CD4-positive, alpha-beta memory T cell (primary cell): ENCODE measurements around the gene TMEM182. TPM values are rescaled to one million over a fixed set of nuclear protein-coding genes. Genes with fewer than 3 reads are reported as not detected.

Experiments used
- CTCF ChIA-PET: fragments of 350-600 bp; sonication (Branson Sonifier 250); formaldehyde crosslinking; loops from one replicate; lab custom pipeline; 2021; ENCODE audit warnings: inconsistent platforms; ENCODE audit not compliant: partially characterized antibody; lab: Charles Lee
- POLR2A ChIA-PET: fragments of 350-600 bp; sonication (Branson Sonifier 250); formaldehyde crosslinking; loops from one replicate; lab custom pipeline; 2021; ENCODE audit not compliant: partially characterized antibody; lab: Charles Lee
- DNase-seq, 5 donors: peaks; one replicate each; pipeline versions ENCODE4 v3.0.0 to v3.0.0-alpha.2; 2020 to 2022; ENCODE audit warnings: mixed read lengths in 1 of 5
- H3K27ac ChIP-seq: one replicate; pipeline ENCODE4 v1.7.0; 2013; ENCODE audit warnings: low read depth, low read length
- H3K27me3 ChIP-seq: 2 replicates; pipeline ENCODE4 v1.7.0; 2013; ENCODE audit warnings: mild to moderate bottlenecking, low read length, moderate library complexity; ENCODE audit not compliant: insufficient read depth
- H3K36me3 ChIP-seq: 2 replicates; pipeline ENCODE4 v1.7.0; 2013; ENCODE audit warnings: mild to moderate bottlenecking, low read length, moderate library complexity; ENCODE audit not compliant: insufficient read depth
- H3K4me1 ChIP-seq: 2 replicates; pipeline ENCODE4 v1.7.0; 2013; ENCODE audit warnings: mild to moderate bottlenecking, low read length, moderate library complexity; ENCODE audit not compliant: insufficient read depth
- H3K4me3 ChIP-seq, 2 donors: one replicate each; pipeline ENCODE4 v1.7.0; 2013; ENCODE audit warnings: low read length in 2 of 2, mild to moderate bottlenecking in 1 of 2
- H3K9me3 ChIP-seq, 2 donors: one replicate each; pipeline ENCODE4 v1.7.0; 2013; ENCODE audit warnings: low read length in 2 of 2, control low read depth in 1 of 2; ENCODE audit not compliant: control insufficient read depth in 1 of 2
- H3K27ac Mint-ChIP-seq, 7 donors: one replicate each; pipeline ENCODE4 v1.8.0; 2020 to 2021; ENCODE audit warnings: mixed read lengths in 7 of 7, mild to moderate bottlenecking in 6 of 7, inconsistent platforms in 3 of 7, moderate library complexity in 3 of 7
- H3K27me3 Mint-ChIP-seq, 2 donors: one replicate each; pipeline ENCODE4 v1.8.0; 2020 to 2021; ENCODE audit warnings: mixed read lengths in 2 of 2
- H3K36me3 Mint-ChIP-seq, 2 donors: one replicate each; pipeline ENCODE4 v1.8.0; 2020 to 2021; ENCODE audit warnings: mixed read lengths in 2 of 2, inconsistent platforms in 1 of 2, mild to moderate bottlenecking in 1 of 2
- H3K4me1 Mint-ChIP-seq, 4 donors: one replicate each; pipeline ENCODE4 v1.8.0; 2020 to 2021; ENCODE audit warnings: mixed read lengths in 4 of 4, mild to moderate bottlenecking in 1 of 4
- H3K4me3 Mint-ChIP-seq, 8 donors: one replicate each; pipeline ENCODE4 v1.8.0; 2020 to 2021; ENCODE audit warnings: mixed read lengths in 8 of 8, mild to moderate bottlenecking in 7 of 8, moderate library complexity in 6 of 8, inconsistent platforms in 3 of 8
- H3K9me3 Mint-ChIP-seq, 8 donors: one replicate each; pipeline ENCODE4 v1.8.0; 2020 to 2021; ENCODE audit warnings: mixed read lengths in 8 of 8, mild to moderate bottlenecking in 5 of 8, inconsistent platforms in 3 of 8, moderate library complexity in 1 of 8
- intact Hi-C: fragments of 100-400 bp; cut with micrococcal nuclease; formaldehyde crosslinking; loops from one replicate; pipeline ENCODE4 v1.15.1; 2023
- polyA plus RNA-seq, 2 donors: library from polyadenylated mRNA; unstranded; fragments of 300-500 nt; fragmentation: Illumina TruSeq; gene quantifications; one replicate each; pipeline ENCODE4 v1.2.3, GENCODE V29; 2021
- total RNA-seq, 2 experiments: library from RNA; stranded (reverse); gene quantifications; one replicate each; pipeline ENCODE4 v1.2.3, GENCODE V29; 2021

The TMEM182 gene, protein sequence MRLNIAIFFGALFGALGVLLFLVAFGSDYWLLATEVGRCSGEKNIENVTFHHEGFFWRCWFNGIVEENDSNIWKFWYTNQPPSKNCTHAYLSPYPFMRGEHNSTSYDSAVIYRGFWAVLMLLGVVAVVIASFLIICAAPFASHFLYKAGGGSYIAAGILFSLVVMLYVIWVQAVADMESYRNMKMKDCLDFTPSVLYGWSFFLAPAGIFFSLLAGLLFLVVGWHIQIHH
- total RNA-seq (1 to 10 TPM; 3.9 to 4.0 TPM), polyA plus RNA-seq (1 to 10 TPM; 6.2 to 6.4 TPM)

DNA sequence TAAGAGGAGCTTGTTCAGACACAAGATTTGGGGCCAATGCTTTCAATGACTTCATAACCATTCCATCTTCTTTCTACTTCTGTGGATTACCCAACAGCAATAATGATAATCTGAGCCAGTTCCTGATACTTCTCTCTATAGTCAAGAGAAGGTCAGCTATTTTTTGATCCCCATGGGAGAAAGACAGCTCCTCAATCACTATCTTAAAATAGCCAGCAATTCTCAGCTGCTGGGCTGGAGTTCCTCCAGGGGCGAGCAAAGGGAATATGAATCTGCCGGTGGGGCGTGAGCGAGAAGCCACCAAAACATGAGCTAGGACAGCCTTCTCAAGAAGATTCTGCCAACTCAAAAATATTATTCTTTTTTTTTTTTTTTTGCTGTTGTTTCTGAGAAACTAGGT is at the start of gene TMEM182:
TMEM182 (plus strand) TSS at position 269 of the 400 bp plus-strand sequence. CDS start 187 bp downstream, outside the sequence.
- Mint-ChIP-seq H3K4me1 (no peaks in the 10 kb centered on the region), H3K9me3 (no peaks in the 10 kb centered on the region), H3K4me3 (no peak within 1 kb of the TSS), H3K36me3 (peaks cover 8 to 24% of the 10 kb centered on the region in 2 donors), H3K27me3 (no peaks in the 10 kb centered on the region), H3K27ac (no peak within 1 kb of the TSS)
- CTCF ChIA-PET: interaction anchor here (11.3 kb wide), 1 partner anchor 9 kb away, joined by 83 read pairs; no protein-coding TSS in a partner anchor
- Histone ChIP-seq H3K9me3 (no peaks in the 10 kb centered on the region), H3K27ac (no peak within 1 kb of the TSS), H3K36me3 (no peaks in the 10 kb centered on the region), H3K4me1 (no peaks in the 10 kb centered on the region), H3K4me3 (no peak within 1 kb of the TSS), H3K27me3 (no peaks in the 10 kb centered on the region)
- DNase-seq: no peak
- POLR2A ChIA-PET: no interaction called here
- intact Hi-C loops: no loop called here

DNA sequence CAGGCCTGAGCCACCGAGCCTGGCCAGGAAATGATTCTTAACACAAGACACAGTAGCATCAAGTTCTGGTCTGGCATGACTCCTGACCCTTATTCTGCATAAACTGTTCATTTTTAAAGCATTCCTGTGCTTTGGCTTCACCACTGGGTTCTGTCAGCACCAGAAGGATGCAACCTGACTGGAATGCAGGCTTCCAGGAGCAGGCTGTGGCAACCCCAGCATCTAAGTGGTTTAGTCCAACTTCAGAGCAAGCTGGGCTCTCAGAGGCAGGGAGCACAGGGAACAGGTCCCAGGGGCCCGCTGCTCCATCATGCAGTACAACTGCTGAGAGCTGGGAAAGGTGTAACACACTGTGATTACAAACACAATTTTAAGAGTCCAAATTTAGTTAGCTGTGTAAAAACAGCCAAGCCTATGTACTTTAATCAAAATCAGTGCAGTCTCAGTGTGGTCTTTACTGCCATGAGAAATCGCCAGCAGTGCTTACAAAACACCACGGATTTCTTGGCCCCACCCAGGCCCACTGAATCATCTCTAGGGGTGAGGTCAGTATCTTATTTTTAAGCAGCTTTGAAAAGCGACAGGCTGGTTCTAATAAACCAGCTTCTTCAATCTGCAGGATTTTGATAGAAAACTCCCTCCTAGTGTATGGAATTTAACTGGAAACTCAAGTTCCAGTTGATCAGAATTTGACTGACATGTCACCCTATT is 44.4 kb upstream of the TMEM182 start:
- Histone ChIP-seq H3K4me3 (no peak overlapping the region), H3K36me3 (peaks cover 29% of the 10 kb centered on the region), H3K27ac (no peak overlapping the region), H3K27me3 (no peaks in the 10 kb centered on the region), H3K9me3 (no peaks in the 10 kb centered on the region), H3K4me1 (no peaks in the 10 kb centered on the region)
- Mint-ChIP-seq H3K27ac (no peak overlapping the region), H3K27me3 (no peaks in the 10 kb centered on the region), H3K4me3 (no peak overlapping the region), H3K9me3 (no peaks in the 10 kb centered on the region), H3K4me1 (peaks cover 0 to 4% (median 0%) of the 10 kb centered on the region in 4 donors), H3K36me3 (peaks cover 46 to 47% of the 10 kb centered on the region in 2 donors)
- CTCF ChIA-PET: interaction anchor here (1.6 kb wide), 1 partner anchor 36 kb away, joined by 9 read pairs; no protein-coding TSS in a partner anchor
- DNase-seq: no peak
- intact Hi-C loops: no loop called here
- POLR2A ChIA-PET: no interaction called here

DNA sequence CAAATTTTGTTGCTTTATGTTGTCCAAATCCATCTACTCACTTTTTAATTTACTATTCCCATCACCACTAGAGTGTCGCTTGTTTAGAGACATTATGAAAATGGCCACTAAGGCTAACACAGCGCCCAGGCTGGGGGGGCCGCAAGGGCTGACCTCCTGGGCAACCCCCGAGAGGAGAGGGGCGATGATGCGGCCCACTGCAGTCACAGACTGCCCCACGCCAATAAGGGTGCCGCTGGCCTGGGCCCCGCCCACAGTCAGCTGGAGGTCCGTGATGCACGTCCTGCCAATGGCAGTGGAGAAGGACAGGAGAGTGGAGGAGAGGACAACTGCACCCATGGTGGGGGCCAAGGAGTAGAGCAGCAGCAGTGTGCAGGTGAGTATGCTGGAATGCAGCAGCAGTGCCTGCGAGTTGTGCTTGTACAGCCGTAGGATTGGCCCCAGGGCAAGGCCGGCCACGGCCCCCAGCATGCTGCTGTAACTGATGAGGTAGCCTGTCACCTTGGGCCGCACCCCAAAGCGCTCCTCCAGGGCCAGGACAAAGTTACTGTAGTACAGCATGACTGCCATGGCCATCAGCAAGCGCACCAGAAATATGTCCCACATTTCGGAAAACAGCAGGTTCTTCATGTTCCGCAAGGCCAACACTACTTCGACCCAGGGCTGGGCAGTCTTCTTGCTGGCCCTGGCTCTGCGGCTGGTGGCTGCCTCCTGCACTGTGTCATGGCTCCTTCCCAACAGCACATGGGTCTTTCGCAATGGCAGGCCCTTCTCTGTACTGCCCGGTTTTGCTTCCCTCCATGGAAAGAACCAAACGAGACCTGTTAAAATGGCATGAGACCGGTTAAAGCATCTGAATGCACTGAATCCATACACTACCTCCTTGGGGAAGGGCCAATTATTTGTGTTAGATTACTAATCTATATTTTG is 43.2 kb upstream of the TMEM182 start:
- Mint-ChIP-seq H3K27me3 (no peaks in the 10 kb centered on the region), H3K36me3 (peaks cover 57 to 58% of the 10 kb centered on the region in 2 donors), H3K27ac (no peak overlapping the region), H3K9me3 (no peaks in the 10 kb centered on the region), H3K4me3 (no peak overlapping the region), H3K4me1 (peaks cover 0 to 4% (median 0%) of the 10 kb centered on the region in 4 donors)
- ChIA-PET POLR2A (no interaction called here), CTCF (interaction anchor here (1.6 kb wide), 1 partner anchor 35 kb away, joined by 9 read pairs; no protein-coding TSS in a partner anchor)
- DNase-seq: no peak
- H3K27me3 ChIP-seq: no peaks in the 10 kb centered on the region
- no peaks in the 10 kb centered on the region for H3K9me3 ChIP-seq
- no peaks in the 10 kb centered on the region for H3K4me1 ChIP-seq
- intact Hi-C loops: no loop called here
- no peak overlapping the region for H3K27ac ChIP-seq
- peaks cover 31% of the 10 kb centered on the region for H3K36me3 ChIP-seq
- no peak overlapping the region for H3K4me3 ChIP-seq

DNA sequence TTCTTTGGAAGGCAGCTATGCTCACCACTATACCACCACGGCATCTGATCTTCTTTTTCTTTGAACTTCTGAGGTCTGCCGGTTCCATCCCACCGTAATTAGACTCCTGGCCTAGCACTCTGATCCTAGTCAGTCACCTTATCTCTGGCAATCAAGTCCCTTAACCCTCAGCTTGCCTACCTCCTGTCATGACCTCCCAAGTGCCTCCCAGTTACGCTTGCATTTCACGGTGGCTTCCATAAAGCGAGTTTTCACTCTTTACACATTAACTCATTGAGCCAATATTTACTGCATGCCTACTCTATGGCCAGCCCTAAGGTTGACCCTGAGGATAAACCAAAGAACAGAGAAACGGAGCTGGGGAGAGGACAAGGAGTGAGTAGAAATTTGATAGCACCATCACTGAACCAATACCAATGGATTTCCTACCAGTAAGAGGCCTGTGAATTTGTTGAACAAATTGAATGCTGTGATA is 37.8 kb upstream of the TMEM182 start:
- intact Hi-C loops: no loop called here
- Histone ChIP-seq H3K4me3 (no peak overlapping the region), H3K9me3 (no peaks in the 10 kb centered on the region), H3K27ac (no peak overlapping the region), H3K27me3 (no peaks in the 10 kb centered on the region), H3K4me1 (no peaks in the 10 kb centered on the region), H3K36me3 (peaks cover 33% of the 10 kb centered on the region)
- Mint-ChIP-seq H3K27me3 (no peaks in the 10 kb centered on the region), H3K27ac (no peak overlapping the region), H3K36me3 (peaks cover 86% of the 10 kb centered on the region in 2 donors), H3K4me1 (no peaks in the 10 kb centered on the region), H3K9me3 (no peaks in the 10 kb centered on the region), H3K4me3 (no peak overlapping the region)
- POLR2A ChIA-PET: no interaction called here
- no peak for DNase-seq
- CTCF ChIA-PET: no interaction called here

DNA sequence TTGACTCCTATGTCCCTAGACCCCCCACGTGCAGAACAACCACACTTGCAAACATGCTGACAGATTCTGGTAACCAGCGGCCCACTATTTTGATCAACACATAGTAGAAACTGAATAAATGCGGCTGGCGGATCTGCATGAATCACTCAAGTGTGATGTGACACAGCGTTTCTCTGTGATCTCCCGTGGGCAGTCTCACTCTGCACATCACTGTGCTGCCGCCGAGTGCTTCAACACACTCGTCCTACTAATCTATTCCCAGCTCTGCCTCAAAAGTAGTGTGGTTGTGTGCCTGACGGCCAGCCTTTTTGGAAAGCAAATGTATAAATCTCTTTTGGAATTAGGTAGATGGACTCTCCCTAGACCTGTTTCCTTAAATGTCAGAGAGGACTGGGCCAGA is 37.3 kb upstream of the TMEM182 start:
- peaks cover 81 to 82% of the 10 kb centered on the region in 2 donors for H3K36me3 Mint-ChIP-seq
- Histone ChIP-seq H3K4me1 (no peaks in the 10 kb centered on the region), H3K27me3 (no peaks in the 10 kb centered on the region), H3K27ac (no peak overlapping the region), H3K9me3 (no peaks in the 10 kb centered on the region), H3K36me3 (peaks cover 29% of the 10 kb centered on the region), H3K4me3 (no peak overlapping the region)
- no peaks in the 10 kb centered on the region for H3K9me3 Mint-ChIP-seq
- H3K4me1 Mint-ChIP-seq: no peaks in the 10 kb centered on the region
- CTCF ChIA-PET: no interaction called here
- DNase-seq: no peak
- H3K4me3 Mint-ChIP-seq: no peak overlapping the region
- intact Hi-C loops: no loop called here
- POLR2A ChIA-PET: interaction anchor here (2.4 kb wide), 1 partner anchor 11 kb away, joined by 7 read pairs; a partner anchor contains a TSS
- peak overlapping the region in 1 of 7 donors; percentile 49 for H3K27ac Mint-ChIP-seq
- H3K27me3 Mint-ChIP-seq: no peaks in the 10 kb centered on the region

DNA sequence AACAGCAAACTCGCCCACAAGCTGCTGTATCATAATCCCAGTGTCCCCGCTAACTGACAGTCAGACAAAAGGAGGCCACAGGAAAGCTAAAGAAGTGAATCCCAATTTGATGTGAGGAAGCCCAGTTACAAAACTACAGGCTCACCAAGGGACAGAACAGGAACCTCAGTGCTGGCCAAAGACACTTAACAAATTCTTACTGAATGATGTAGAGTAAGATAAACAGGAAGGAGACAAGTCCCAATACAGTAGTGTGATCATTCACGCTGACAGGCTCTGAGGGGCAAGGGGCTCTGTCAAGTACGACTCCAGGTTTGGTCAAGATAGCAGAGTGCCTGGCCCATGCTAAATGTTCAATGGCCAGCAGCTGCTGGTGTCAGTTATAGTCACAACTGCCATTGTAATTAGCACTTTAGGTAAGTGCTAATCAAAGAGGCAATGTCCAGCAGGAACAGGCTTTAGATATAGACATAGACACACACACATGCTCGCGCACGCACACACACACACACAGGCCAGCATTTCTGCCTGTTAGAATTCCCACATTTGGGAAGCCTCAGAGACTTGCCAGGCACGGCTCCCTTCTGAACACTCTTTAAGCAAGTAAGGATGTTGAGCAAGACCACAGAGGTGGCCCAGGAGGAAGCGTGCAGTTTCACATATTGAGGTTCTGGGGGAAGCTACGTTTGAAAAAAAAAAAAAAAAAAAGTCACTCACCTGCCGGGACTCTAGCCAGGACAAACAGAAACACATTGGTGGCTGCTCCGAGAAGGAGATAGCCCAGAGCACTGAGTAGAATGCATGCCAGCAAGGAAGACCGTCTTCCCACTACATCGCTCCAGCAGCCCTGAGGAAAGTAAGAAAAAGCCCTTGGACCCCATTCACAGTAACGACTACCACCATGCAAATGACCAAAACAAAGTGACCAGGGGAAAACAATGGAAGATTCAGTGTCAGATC is 35.4 kb upstream of the TMEM182 start:
- no peaks in the 10 kb centered on the region for H3K4me1 Mint-ChIP-seq
- Histone ChIP-seq H3K36me3 (peaks cover 28% of the 10 kb centered on the region), H3K27me3 (no peaks in the 10 kb centered on the region), H3K4me1 (no peaks in the 10 kb centered on the region), H3K9me3 (no peaks in the 10 kb centered on the region), H3K27ac (no peak overlapping the region), H3K4me3 (no peak overlapping the region)
- DNase-seq: no peak
- H3K27me3 Mint-ChIP-seq: no peaks in the 10 kb centered on the region
- intact Hi-C loops: no loop called here
- no peaks in the 10 kb centered on the region for H3K9me3 Mint-ChIP-seq
- ChIA-PET POLR2A (interaction anchor here (2.4 kb wide), 1 partner anchor 10 kb away, joined by 7 read pairs; a partner anchor contains a TSS), CTCF (interaction anchor here (0.9 kb wide), 1 partner anchor 22 kb away, joined by 3 read pairs; no protein-coding TSS in a partner anchor)
- peaks cover 70 to 74% of the 10 kb centered on the region in 2 donors for H3K36me3 Mint-ChIP-seq
- peak overlapping the region in 2 of 7 donors; percentile 43 to 51 for H3K27ac Mint-ChIP-seq
- no peak overlapping the region for H3K4me3 Mint-ChIP-seq
